ENCODE measurements around the gene AKR1E2. TPM values are rescaled to one million over a fixed set of nuclear protein-coding genes. Genes with fewer than 3 reads are reported as not detected.

The AKR1E2 gene
- total and polyA plus RNA-seq, 9 of the 15 experiments (the other 6 are each of a cell fraction or from before 2014, with no cell fraction given) = 4.2 to 16.6 (median 9.8) TPM

- TF ChIP-seq ZBTB40 (IDR thresholded peaks at IDR 0.05) = peak; percentile 50; the same call in 1 of the 2 replicates
- no peak for TF ChIP-seq ZBTB40 (CRISPR knock-in tag; IDR thresholded peaks at IDR 0.05)
- peak; percentile 12; the same call in 1 of the 2 replicates for TF ChIP-seq MAFK (IDR thresholded peaks at IDR 0.05; ENCODE audit: low read length)
- TF ChIP-seq ARNT (IDR thresholded peaks at IDR 0.05) = 0 out of 4 replicates have a peak, but pooled peaks of 1 of the 2 experiments have one; percentile 11
- no peak for TF ChIP-seq MTA3 (IDR thresholded peaks at IDR 0.05; ENCODE audit: borderline replicate concordance)
- TF ChIP-seq ZNF175 (CRISPR knock-in tag; IDR thresholded peaks at IDR 0.05; ENCODE audit: low read depth) = no peak
- TF ChIP-seq HMG20B (CRISPR knock-in tag; IDR thresholded peaks at IDR 0.05) = no peak
- peak in 1 of 2 experiments; percentile 0; a peak in 1 of 4 replicates for TF ChIP-seq RAD21 (CRISPR knock-in tag; conservative IDR thresholded peaks at IDR 0.05 in 1 of 2, IDR thresholded peaks at IDR 0.05 in 1 of 2)
- TF ChIP-seq SIX5 (IDR thresholded peaks at IDR 0.05; ENCODE audit: borderline replicate concordance in 1 of 2, insufficient read depth in 1 of 2, low read depth in 1 of 2, low read length in 2 of 2) = no peak
- 0 out of 2 replicates have a peak, but pooled peaks have one; percentile 54 for TF ChIP-seq SUPT5H (IDR thresholded peaks at IDR 0.05)
- TF ChIP-seq SMARCE1 (IDR thresholded peaks at IDR 0.05) = peak; percentile 25; the same call in 1 of the 2 replicates
- no peak for TF ChIP-seq ZC3H11A (IDR thresholded peaks at IDR 0.05; ENCODE audit: low read depth, low read length)
These were observed 851 bp downstream of the AKR1E2 start (continued) for GRCh38 chr10:4826792-4827324.
